Limb (tissue), 2 donors: ENCODE results near the gene DUSP6.
A peak's percentile ranks its signal among the peaks of the same experiment; 100 is the strongest.

Source experiments
- DNase-seq, 2 donors: peaks; one replicate each; pipeline ENCODE4 v3.0.0-alpha.2; 2016; ENCODE audit errors: extremely low spot score in 2 of 2

The DUSP6 gene

GRCh38 chr12:89373763-89374572, 21.7 kb upstream of the DUSP6 start:
- DNase-seq = no peak

GRCh38 chr12:89372584-89373370, 20.5 kb upstream of the DUSP6 start:
- no peak for DNase-seq

GRCh38 chr12:89370850-89371249, 18.5 kb upstream of the DUSP6 start:
- no peak for DNase-seq

GRCh38 chr12:89370421-89370831, 18.1 kb upstream of the DUSP6 start:
- DNase-seq = no peak

GRCh38 chr12:89369166-89369565, 16.9 kb upstream of the DUSP6 start:
- no peak for DNase-seq

- DNase-seq = no peak
Observed at GRCh38 chr12:89368391-89368790, 16.1 kb upstream of the DUSP6 start.

GRCh38 chr12:89366676-89367364, 14.5 kb upstream of the DUSP6 start:
- DNase-seq = no peak

- DNase-seq = no peak
Observed at GRCh38 chr12:89364631-89365030, 12.3 kb upstream of the DUSP6 start.

GRCh38 chr12:89364058-89364457, 11.8 kb upstream of the DUSP6 start:
- no peak for DNase-seq

GRCh38 chr12:89363582-89363981, 11.3 kb upstream of the DUSP6 start:
- DNase-seq = no peak

- DNase-seq = no peak
Observed at GRCh38 chr12:89363084-89363483, 10.8 kb upstream of the DUSP6 start.

- DNase-seq = no peak
Observed at GRCh38 chr12:89359615-89360014, 7.3 kb upstream of the DUSP6 start.

- no peak for DNase-seq
Observed at GRCh38 chr12:89358805-89359204, 6.5 kb upstream of the DUSP6 start.

- DNase-seq = no peak
Observed at GRCh38 chr12:89357297-89357730, 5.0 kb upstream of the DUSP6 start.

- DNase-seq = no peak
Observed at GRCh38 chr12:89356069-89356665, 3.9 kb upstream of the DUSP6 start.

- peak in 1 of 2 donors; percentile 36 for DNase-seq
Observed at GRCh38 chr12:89355243-89356068, 3.2 kb upstream of the DUSP6 start.

GRCh38 chr12:89354612-89355067, 2.3 kb upstream of the DUSP6 start:
- no peak for DNase-seq

- peak; percentile 38 to 78 for DNase-seq
Observed at GRCh38 chr12:89353823-89354611, 1.7 kb upstream of the DUSP6 start.

GRCh38 chr12:89353188-89353822, 1.0 kb upstream of the DUSP6 start:
- DNase-seq = peak; percentile 66 to 86

GRCh38 chr12:89352242-89352491, 134 bp downstream of the DUSP6 start:
- DNase-seq = no peak
